KMS-11 (cell line): ENCODE data around the gene ATP23.

Experiments used
- H2AFZ ChIP-seq: fragments of 200-600 bp; sonication (generic); 2 replicates; pipeline ENCODE4 v1.6.1; 2016; ENCODE audit warnings: antibody characterized with exemption, mixed run types, low read depth
- H3K27ac ChIP-seq: fragments of 200-600 bp; sonication (generic); 2 replicates; pipeline ENCODE4 v1.6.1; 2016; ENCODE audit warnings: mild to moderate bottlenecking, mixed run types
- H3K27me3 ChIP-seq: fragments of 200-600 bp; sonication (generic); 2 replicates; pipeline ENCODE4 v1.6.1; 2017; ENCODE audit warnings: mild to moderate bottlenecking, low read depth, mixed run types, moderate library complexity; ENCODE audit not compliant: insufficient read depth
- H3K36me3 ChIP-seq: fragments of 200-600 bp; sonication (generic); 2 replicates; pipeline ENCODE4 v1.6.1; 2017; ENCODE audit warnings: mild to moderate bottlenecking, mixed run types; ENCODE audit not compliant: insufficient read depth
- H3K4me1 ChIP-seq: fragments of 200-600 bp; sonication (generic); 2 replicates; pipeline ENCODE4 v1.6.1; 2016; ENCODE audit warnings: mild to moderate bottlenecking, low read depth, mixed run types; ENCODE audit not compliant: poor library complexity, severe bottlenecking
- H3K4me2 ChIP-seq: fragments of 200-600 bp; sonication (generic); 2 replicates; pipeline ENCODE4 v1.7.0; 2016; ENCODE audit warnings: mild to moderate bottlenecking, mixed run types
- H3K4me3 ChIP-seq: fragments of 200-600 bp; sonication (generic); IDR thresholded peaks from 2 replicates; pipeline ENCODE4 v1.6.1; 2017; ENCODE audit warnings: low read depth, low read length, mixed read lengths; ENCODE audit not compliant: insufficient read depth
- H3K79me2 ChIP-seq: fragments of 200-600 bp; sonication (generic); 2 replicates; pipeline ENCODE4 v1.6.1; 2016; ENCODE audit warnings: low read depth, mixed run types; ENCODE audit not compliant: insufficient read depth
- H3K9ac ChIP-seq: fragments of 200-600 bp; sonication (generic); 2 replicates; pipeline ENCODE4 v1.6.1; 2016; ENCODE audit warnings: mild to moderate bottlenecking, mixed run types
- H4K20me1 ChIP-seq: fragments of 200-600 bp; sonication (generic); 2 replicates; pipeline ENCODE4 v1.6.1; 2016; ENCODE audit warnings: mild to moderate bottlenecking, mixed run types; ENCODE audit not compliant: insufficient read depth
- CTCF ChIP-seq: fragments of 200-600 bp; sonication (generic); conservative IDR thresholded peaks from 2 replicates; pipeline ENCODE4 v1.6.1; 2017; ENCODE audit warnings: low read depth, mild to moderate bottlenecking, antibody characterized with exemption, low read length, moderate library complexity, mixed read lengths

The ATP23 gene

GRCh38 chr12:57894399-57895292 is 46.7 kb upstream of the ATP23 start:
- H3K9ac ChIP-seq: peak overlapping the region; percentile 37; the same call in 1 of the 2 replicates
- no peaks in the 10 kb centered on the region for H3K36me3 ChIP-seq
- H3K79me2 ChIP-seq: no peaks in the 10 kb centered on the region
- peak overlapping the region; percentile 63 for H3K4me3 ChIP-seq
- peak overlapping the region; percentile 9 for H2AFZ ChIP-seq
- H3K4me1 ChIP-seq: peaks cover 75% of the 10 kb centered on the region
- peak overlapping the region; percentile 60 for H3K4me2 ChIP-seq
- peak overlapping the region; percentile 78 for H3K27ac ChIP-seq
- H3K27me3 ChIP-seq: no peaks in the 10 kb centered on the region
- H4K20me1 ChIP-seq: no peaks in the 10 kb centered on the region
- TF ChIP-seq CTCF: no peak

GRCh38 chr12:57895389-57896114 is 45.8 kb upstream of the ATP23 start:
- H3K27me3 ChIP-seq: no peaks in the 10 kb centered on the region
- H3K79me2 ChIP-seq: no peaks in the 10 kb centered on the region
- peak overlapping the region; percentile 89 for H2AFZ ChIP-seq
- no peak for TF ChIP-seq CTCF
- H3K27ac ChIP-seq: peak overlapping the region; percentile 78; the same call in 1 of the 2 replicates
- H3K4me3 ChIP-seq: no peak overlapping the region
- peak overlapping the region; percentile 76; the same call in 1 of the 2 replicates for H3K9ac ChIP-seq
- H3K36me3 ChIP-seq: no peaks in the 10 kb centered on the region
- peak overlapping the region; percentile 60 for H3K4me2 ChIP-seq
- H4K20me1 ChIP-seq: no peaks in the 10 kb centered on the region
- peaks cover 84% of the 10 kb centered on the region for H3K4me1 ChIP-seq

- Histone ChIP-seq H3K27ac (peak overlapping the region; percentile 78), H3K36me3 (no peaks in the 10 kb centered on the region), H3K79me2 (no peaks in the 10 kb centered on the region), H3K9ac (peak overlapping the region; percentile 76), H3K4me1 (peaks cover 88% of the 10 kb centered on the region), H3K27me3 (no peaks in the 10 kb centered on the region), H3K4me2 (peak overlapping the region; percentile 60), H2AFZ (peak overlapping the region; percentile 89), H4K20me1 (no peaks in the 10 kb centered on the region), H3K4me3 (no peak overlapping the region)
- TF ChIP-seq CTCF: no peak
Measured at GRCh38 chr12:57896115-57896433, 45.3 kb upstream of the ATP23 start.

GRCh38 chr12:57896434-57897201 is 44.7 kb upstream of the ATP23 start:
- H3K79me2 ChIP-seq: no peaks in the 10 kb centered on the region
- H3K4me3 ChIP-seq: no peak overlapping the region
- peak overlapping the region; percentile 89 for H2AFZ ChIP-seq
- H3K9ac ChIP-seq: peak overlapping the region; percentile 76
- peak overlapping the region; percentile 60 for H3K4me2 ChIP-seq
- H4K20me1 ChIP-seq: no peaks in the 10 kb centered on the region
- H3K4me1 ChIP-seq: peaks cover 92% of the 10 kb centered on the region
- H3K27me3 ChIP-seq: no peaks in the 10 kb centered on the region
- no peak; the same call in 1 of the 2 replicates for TF ChIP-seq CTCF
- peak overlapping the region; percentile 78 for H3K27ac ChIP-seq
- no peaks in the 10 kb centered on the region for H3K36me3 ChIP-seq
